PC-3 (cell line): ENCODE measurements around the gene HSD17B12. TPM values are rescaled to one million over a fixed set of nuclear protein-coding genes. Genes with fewer than 3 reads are reported as not detected.

Experiments used
- ATAC-seq: fragments of 200-7000 bp; cut with Tn5 transposase; 2 replicates; pipeline ENCODE4 v1.9.1; 2020; ENCODE audit warnings: mild to moderate bottlenecking, moderate library complexity
- BruUV-seq: library from RNA; stranded (reverse); fragments of 400-500 nt; replicated peaks from 2 replicates; lab custom pipeline; 2021; lab: Mats Ljungman, UMichigan
- CTCF ChIA-PET: fragments of 300-600 bp; sonication (Branson Sonifier 250); formaldehyde crosslinking; loops from one replicate; lab custom pipeline; 2022; ENCODE audit warnings: antibody characterized with exemption; lab: Charles Lee
- POLR2A ChIA-PET: fragments of 300-600 bp; sonication (Branson Sonifier 250); formaldehyde crosslinking; loops from one replicate; lab custom pipeline; 2022; ENCODE audit warnings: antibody characterized with exemption; ENCODE audit not compliant: unreplicated experiment; lab: Charles Lee
- DNase-seq: peaks from one replicate; pipeline ENCODE4 v3.0.0-alpha.2; 2015
- H2AFZ ChIP-seq: fragments of 300-600 bp; sonication (generic); 2 replicates; pipeline ENCODE4 v1.6.0; 2016; ENCODE audit warnings: antibody characterized with exemption, low read length
- H3F3A ChIP-seq: fragments of 300-600 bp; sonication (generic); one replicate; pipeline ENCODE4 v1.6.0; 2017; ENCODE audit warnings: antibody characterized with exemption, low read length, control low read depth, mild to moderate bottlenecking; ENCODE audit not compliant: unreplicated experiment
- H3K27ac ChIP-seq: fragments of 300-600 bp; sonication (generic); 2 replicates; pipeline ENCODE4 v1.5.1; 2016; ENCODE audit warnings: mild to moderate bottlenecking, low read length
- H3K27me3 ChIP-seq: fragments of 300-600 bp; sonication (generic); 2 replicates; pipeline ENCODE4 v1.6.1; 2016; ENCODE audit warnings: low read length, mixed read lengths
- H3K36me3 ChIP-seq: fragments of 300-600 bp; sonication (generic); 2 replicates; pipeline ENCODE4 v1.6.1; 2016; ENCODE audit warnings: low read depth, mixed run types, low read length, mixed read lengths
- H3K4me1 ChIP-seq: fragments of 300-600 bp; sonication (generic); 2 replicates; pipeline ENCODE4 v1.5.1; 2016; ENCODE audit warnings: low read length; ENCODE audit not compliant: insufficient read depth
- H3K4me2 ChIP-seq: fragments of 300-600 bp; sonication (generic); 2 replicates; pipeline ENCODE4 v1.6.0; 2016; ENCODE audit warnings: low read length
- H3K4me3 ChIP-seq: fragments of 300-600 bp; sonication (generic); 2 replicates; pipeline ENCODE4 v1.5.1; 2016; ENCODE audit warnings: mild to moderate bottlenecking, low read length, mixed read lengths
- H3K79me2 ChIP-seq: fragments of 300-600 bp; sonication (generic); 2 replicates; pipeline ENCODE4 v1.6.1; 2017; ENCODE audit warnings: low read length, mixed read lengths
- H3K9ac ChIP-seq: fragments of 300-600 bp; sonication (generic); 2 replicates; pipeline ENCODE4 v1.6.0; 2016; ENCODE audit warnings: mild to moderate bottlenecking, low read length
- H3K9me2 ChIP-seq: fragments of 300-600 bp; sonication (generic); replicated peaks from 2 replicates; pipeline ENCODE4 v1.6.1; 2016; ENCODE audit warnings: mixed run types, low read length, mixed read lengths
- H3K9me3 ChIP-seq: fragments of 300-600 bp; sonication (generic); 2 replicates; pipeline ENCODE4 v1.6.1; 2016; ENCODE audit warnings: low read length, mixed read lengths
- H4K20me1 ChIP-seq: fragments of 300-600 bp; sonication (generic); 2 replicates; pipeline ENCODE4 v1.6.1; 2016; ENCODE audit warnings: low read length, mixed read lengths
- EZH2 ChIP-seq: fragments of 300-600 bp; sonication (generic); IDR thresholded peaks from one replicate; pipeline ENCODE4 v1.6.1; 2017; ENCODE audit warnings: antibody characterized with exemption, mild to moderate bottlenecking, low read length; ENCODE audit not compliant: unreplicated experiment
- EZH2phosphoT487 ChIP-seq: fragments of 300-600 bp; sonication (generic); IDR thresholded peaks from 2 replicates; pipeline ENCODE4 v1.6.1; 2018; ENCODE audit warnings: mild to moderate bottlenecking, antibody characterized with exemption, low read length, borderline replicate concordance
- intact Hi-C: fragments of 100-400 bp; cut with micrococcal nuclease; formaldehyde crosslinking; loops from 2 replicates; pipeline ENCODE4 v1.9.0; 2023
- total RNA-seq: library from RNA; depleted of rRNA; stranded (reverse); fragments of >200 nt; gene quantifications from 2 replicates; pipeline ENCODE4 v1.2.3, GENCODE V29; 2014
- TF ChIP-seq, protein P1 (sequence below): fragments of 300-600 bp; sonication (generic); conservative IDR thresholded peaks from 2 replicates; pipeline ENCODE4 v1.5.1; 2017; ENCODE audit warnings: antibody characterized with exemption, low read depth, mild to moderate bottlenecking, low read length

Gene HSD17B12
- total RNA-seq, 1 experiment from 2014 or later = 77.6 TPM

DNA sequence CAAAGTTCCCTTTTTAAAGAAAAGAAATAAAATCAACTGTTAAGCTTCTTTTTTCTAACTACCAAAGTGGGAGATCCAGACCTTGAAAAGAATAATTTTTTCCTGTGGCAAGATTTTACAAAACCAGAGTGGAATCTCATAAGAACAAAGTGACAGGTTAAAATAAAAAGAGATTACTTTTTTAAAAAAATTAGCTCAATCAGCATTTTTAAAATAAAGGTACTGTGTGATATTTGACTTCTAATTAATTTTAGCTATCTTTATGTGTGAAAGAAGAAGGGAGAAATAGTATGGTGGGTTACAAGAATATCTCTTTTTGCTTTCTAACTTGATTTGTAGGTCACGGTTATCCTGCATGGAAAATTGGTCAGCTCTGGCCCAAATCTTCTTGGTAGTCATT is 107.3 kb downstream of the HSD17B12 start:
- Histone ChIP-seq H3K4me1 (peaks cover 11% of the 10 kb centered on the region), H3K36me3 (peaks cover 3% of the 10 kb centered on the region), H3K9me2 (no peaks in the 10 kb centered on the region), H3K9me3 (peaks cover 4% of the 10 kb centered on the region; the same call in 1 of the 2 replicates), H3K79me2 (no peaks in the 10 kb centered on the region), H3F3A (no peaks in the 10 kb centered on the region), H3K9ac (no peak overlapping the region), H4K20me1 (no peaks in the 10 kb centered on the region), H3K27ac (no peak overlapping the region), H3K4me3 (no peak overlapping the region), H3K4me2 (no peak overlapping the region), H3K27me3 (no peaks in the 10 kb centered on the region), H2AFZ (no peak overlapping the region)
- ATAC-seq (no peak), DNase-seq (no peak)
- TF ChIP-seq EZH2 (no peak), EZH2phosphoT487 (no peak)
- TF ChIP-seq, protein P1, sequence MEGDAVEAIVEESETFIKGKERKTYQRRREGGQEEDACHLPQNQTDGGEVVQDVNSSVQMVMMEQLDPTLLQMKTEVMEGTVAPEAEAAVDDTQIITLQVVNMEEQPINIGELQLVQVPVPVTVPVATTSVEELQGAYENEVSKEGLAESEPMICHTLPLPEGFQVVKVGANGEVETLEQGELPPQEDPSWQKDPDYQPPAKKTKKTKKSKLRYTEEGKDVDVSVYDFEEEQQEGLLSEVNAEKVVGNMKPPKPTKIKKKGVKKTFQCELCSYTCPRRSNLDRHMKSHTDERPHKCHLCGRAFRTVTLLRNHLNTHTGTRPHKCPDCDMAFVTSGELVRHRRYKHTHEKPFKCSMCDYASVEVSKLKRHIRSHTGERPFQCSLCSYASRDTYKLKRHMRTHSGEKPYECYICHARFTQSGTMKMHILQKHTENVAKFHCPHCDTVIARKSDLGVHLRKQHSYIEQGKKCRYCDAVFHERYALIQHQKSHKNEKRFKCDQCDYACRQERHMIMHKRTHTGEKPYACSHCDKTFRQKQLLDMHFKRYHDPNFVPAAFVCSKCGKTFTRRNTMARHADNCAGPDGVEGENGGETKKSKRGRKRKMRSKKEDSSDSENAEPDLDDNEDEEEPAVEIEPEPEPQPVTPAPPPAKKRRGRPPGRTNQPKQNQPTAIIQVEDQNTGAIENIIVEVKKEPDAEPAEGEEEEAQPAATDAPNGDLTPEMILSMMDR = no peak
- POLR2A ChIA-PET = no interaction called here
- BruUV-seq = no TSS peak
- CTCF ChIA-PET = no interaction called here
- intact Hi-C loops = no loop called here

DNA sequence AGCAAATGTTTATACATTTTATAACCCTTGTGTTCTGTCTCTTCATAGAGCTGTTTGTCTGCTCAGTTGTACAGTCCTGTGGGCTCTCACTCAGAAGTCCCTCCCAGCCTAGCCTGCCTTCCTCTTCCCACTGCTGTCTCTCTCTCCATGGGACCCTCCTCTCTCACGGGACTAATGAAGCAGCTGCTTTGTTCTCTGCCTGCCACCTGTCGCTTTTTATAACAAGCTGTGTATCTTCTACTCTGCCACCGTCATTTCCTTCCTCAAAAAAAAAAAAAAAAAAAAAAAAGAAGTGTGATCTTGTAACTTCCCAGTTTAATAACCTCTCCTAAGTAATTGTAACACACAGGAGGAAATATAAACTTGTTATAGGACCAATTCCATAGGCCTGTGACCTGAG is 107.9 kb downstream of the HSD17B12 start:
- Histone ChIP-seq H3K9me2 (no peaks in the 10 kb centered on the region), H2AFZ (no peak overlapping the region), H3K79me2 (no peaks in the 10 kb centered on the region), H3F3A (no peaks in the 10 kb centered on the region), H3K4me2 (no peak overlapping the region), H3K9ac (no peak overlapping the region), H3K4me1 (peaks cover 11% of the 10 kb centered on the region), H3K36me3 (peaks cover 3% of the 10 kb centered on the region), H3K27ac (no peak overlapping the region), H4K20me1 (no peaks in the 10 kb centered on the region), H3K27me3 (no peaks in the 10 kb centered on the region), H3K9me3 (peaks cover 4% of the 10 kb centered on the region; the same call in 1 of the 2 replicates), H3K4me3 (no peak overlapping the region)
- BruUV-seq = no TSS peak
- TF ChIP-seq, protein P1 = no peak
- TF ChIP-seq EZH2phosphoT487 (no peak), EZH2 (no peak)
- ChIA-PET POLR2A (no interaction called here), CTCF (no interaction called here)
- DNase-seq = no peak
- no peak for ATAC-seq
- intact Hi-C loops = no loop called here

DNA sequence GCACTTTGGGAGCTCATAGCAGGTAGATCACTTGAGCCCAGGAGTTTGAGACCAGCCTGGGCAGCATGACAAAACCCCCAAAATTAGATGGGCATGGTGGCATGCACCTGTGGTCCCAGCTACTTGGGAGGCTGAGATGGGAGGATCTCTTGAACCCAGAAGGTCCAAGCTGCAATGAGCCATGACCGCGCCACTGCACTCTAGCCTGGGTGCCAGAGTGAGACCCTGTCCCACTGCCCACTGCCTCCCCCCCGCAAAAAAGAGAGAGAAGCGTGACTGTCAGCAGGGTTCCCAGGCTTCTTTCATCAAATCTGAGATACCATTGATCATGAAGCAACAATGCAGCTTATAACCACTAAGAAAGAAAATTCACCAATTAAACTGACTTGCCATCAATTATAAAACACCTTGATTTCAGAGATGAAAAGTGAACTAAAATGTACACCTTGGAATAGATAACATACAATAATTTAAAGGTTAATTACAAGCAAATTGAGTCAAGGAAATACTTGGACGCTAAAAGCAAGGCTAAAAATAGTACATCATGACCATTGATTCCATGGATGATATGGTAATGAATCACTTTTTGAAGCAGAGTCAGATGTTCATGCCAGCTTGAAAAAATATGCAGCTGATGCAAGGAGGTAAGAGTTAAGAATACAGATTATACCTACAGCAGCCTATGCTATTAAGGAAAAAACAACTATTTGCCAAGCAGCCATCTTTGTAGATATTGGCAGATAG is 109.3 kb downstream of the HSD17B12 start:
- Histone ChIP-seq H3K27me3 (no peaks in the 10 kb centered on the region), H3F3A (no peaks in the 10 kb centered on the region), H2AFZ (no peak overlapping the region), H3K4me2 (0 out of 2 replicates have a peak overlapping the region, but pooled peaks have one; percentile 17), H3K27ac (peak overlapping the region; percentile 19), H3K9me2 (no peaks in the 10 kb centered on the region), H3K4me3 (no peak overlapping the region), H3K9ac (no peak overlapping the region), H3K4me1 (peaks cover 11% of the 10 kb centered on the region), H3K9me3 (no peaks in the 10 kb centered on the region), H4K20me1 (no peaks in the 10 kb centered on the region), H3K36me3 (no peaks in the 10 kb centered on the region), H3K79me2 (no peaks in the 10 kb centered on the region)
- intact Hi-C loops = no loop called here
- peak; percentile 79 for ATAC-seq
- POLR2A ChIA-PET = no interaction called here
- peak; percentile 63 for DNase-seq
- CTCF ChIA-PET = no interaction called here
- BruUV-seq = no TSS peak
- TF ChIP-seq EZH2phosphoT487 = no peak
- TF ChIP-seq, protein P1 = no peak
- no peak for TF ChIP-seq EZH2
